ENCODE data around the gene GPBP1.
"Not testable (repeated sequence)": the region's sequence is repeated elsewhere in the genome, so short reads cannot be mapped to it uniquely, and the experiment has no call there.

The GPBP1 gene, protein sequence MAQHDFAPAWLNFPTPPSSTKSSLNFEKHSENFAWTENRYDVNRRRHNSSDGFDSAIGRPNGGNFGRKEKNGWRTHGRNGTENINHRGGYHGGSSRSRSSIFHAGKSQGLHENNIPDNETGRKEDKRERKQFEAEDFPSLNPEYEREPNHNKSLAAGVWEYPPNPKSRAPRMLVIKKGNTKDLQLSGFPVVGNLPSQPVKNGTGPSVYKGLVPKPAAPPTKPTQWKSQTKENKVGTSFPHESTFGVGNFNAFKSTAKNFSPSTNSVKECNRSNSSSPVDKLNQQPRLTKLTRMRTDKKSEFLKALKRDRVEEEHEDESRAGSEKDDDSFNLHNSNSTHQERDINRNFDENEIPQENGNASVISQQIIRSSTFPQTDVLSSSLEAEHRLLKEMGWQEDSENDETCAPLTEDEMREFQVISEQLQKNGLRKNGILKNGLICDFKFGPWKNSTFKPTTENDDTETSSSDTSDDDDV

DNA sequence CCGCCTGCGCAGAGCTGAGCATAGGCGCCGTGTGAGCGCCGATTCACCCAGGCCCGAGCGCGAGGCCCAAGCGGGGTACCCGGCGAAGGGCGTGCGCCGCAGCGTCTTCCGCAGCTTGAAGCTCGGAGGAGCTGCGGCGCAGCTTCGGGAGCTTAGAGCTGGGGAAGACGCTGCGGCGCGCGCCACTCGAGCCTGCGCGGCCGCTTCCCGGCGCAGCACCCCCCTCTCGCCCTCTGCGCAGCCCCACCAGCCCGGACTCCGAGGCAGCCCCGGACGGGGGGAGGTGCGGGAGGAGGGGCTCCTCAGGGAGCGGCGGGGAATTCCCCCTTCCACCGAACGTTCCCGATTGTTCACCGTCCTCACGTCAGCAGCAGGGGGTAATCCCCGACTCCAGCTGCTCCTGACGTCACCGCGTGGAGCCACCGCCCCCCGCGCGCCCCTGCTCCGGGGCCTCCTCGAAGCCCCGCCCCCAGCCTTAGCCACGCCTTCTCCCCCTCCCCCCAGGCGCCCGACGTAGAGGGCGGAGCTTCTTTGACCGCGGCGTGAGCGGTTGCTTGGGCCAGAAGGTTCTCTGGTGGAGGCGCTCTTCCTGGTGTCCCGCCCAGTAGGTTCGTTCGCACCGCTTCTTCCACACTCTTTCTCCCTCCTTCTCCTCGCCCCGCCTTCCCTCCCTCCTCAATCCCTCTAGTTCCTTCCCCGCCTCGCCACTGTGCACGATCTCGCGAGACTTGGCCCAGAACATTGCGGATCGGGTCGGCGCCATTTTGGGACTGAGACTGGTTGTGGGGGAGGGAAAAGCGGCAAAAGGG, at the start of gene GPBP1:
Gene GPBP1, plus strand, starts transcription at position 741 of the 809 bp plus-strand sequence. CDS start 40,072 bp downstream, outside the sequence.
- DNase-seq, result peak; percentile 96

DNA sequence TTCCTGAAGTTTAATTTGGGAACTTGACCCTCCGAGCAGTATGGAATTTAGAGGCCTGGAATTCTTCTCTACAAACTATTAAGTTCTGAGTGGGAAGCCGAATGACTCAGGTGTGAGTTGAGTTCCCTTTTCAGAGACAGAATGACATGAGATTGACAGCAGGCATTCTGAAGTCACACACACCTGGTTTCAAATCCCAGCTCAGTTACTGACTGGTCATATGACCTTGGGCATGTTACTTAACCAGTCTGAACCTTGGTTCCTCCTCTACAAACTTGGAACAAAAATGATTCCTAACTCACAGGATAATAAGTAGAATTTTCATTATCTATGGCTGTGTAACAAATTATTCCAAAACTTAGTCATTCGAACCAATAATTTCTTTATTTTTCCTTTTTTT, 45.5 kb upstream of the GPBP1 start:
- DNase-seq, result no peak

DNA sequence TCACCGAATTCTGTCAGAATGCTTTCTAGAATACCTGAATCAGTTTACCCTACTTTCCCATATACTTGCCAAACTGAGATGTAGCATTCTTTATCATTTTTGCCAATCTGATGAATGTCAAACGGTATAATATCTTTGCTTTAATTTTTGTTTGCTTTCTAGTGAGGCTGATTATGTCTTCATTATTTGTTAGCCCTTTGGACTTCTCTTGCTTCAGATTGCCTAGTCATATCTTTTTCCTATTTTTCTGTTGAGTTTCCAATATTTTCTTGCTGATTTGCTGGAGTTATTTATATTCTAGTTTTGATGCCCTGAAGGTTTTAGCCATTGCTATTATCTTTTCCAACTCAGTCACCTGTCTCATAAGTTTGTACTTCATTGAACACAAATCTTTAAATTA, 40.3 kb upstream of the GPBP1 start:
- no peak for DNase-seq

DNA sequence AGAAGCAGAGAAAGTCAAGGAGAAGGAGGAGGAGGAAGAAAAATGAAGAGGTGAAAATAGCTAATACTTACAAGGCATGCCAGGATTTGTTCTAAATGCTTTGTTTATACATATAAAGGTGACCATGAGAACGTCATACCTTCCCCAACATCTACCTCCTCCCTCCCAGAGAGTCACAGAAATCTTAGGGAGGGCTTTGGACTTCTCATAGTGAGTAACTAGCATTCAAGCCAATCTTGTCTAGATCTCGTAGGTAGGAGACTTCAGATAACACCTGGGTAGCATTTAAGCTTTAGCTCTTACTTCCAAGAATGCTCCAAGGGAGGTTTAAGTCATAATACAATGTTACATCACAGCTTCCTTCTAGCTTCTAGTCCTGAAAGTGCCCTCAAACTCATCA, 36.5 kb upstream of the GPBP1 start:
- no peak for DNase-seq

DNA sequence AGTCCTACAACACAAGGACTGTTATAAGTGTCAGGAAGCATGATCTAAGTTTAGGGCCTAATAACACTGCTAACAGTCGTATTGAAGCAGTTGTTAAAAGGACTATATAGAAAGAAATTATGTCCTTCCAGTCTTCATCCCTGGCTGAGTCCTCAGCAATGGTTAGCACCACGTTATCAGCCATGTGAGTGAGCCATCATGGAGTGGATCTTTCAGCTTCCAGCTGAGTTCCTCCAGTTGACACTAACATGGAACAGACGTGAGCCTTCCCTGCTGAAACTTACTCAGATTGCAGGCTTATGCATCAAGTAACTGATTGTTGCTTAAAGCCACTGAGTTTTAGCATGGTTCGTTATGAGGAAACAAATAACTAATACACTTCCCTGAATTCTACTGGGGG, 21.5 kb upstream of the GPBP1 start:
- no peak for DNase-seq

DNA sequence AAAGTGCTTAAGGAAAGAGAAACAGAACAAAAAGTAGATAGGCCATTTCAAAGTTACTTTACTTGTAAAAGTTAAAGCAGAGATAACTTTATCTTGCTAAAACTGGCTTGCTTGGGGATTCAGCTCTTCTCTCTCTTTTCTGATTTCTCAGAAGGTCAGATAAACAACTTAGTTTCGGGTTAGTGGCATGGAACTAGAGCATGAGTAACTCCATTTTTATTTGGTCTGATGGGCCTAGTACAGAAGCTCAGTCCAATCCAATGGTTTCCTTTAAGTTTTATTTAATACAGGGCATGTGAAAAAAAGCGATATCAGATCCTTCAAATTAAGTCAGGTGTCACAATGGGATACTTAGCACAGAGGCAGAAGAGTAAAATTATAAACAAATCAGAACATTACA, 18.8 kb upstream of the GPBP1 start:
- no peak for DNase-seq

DNA sequence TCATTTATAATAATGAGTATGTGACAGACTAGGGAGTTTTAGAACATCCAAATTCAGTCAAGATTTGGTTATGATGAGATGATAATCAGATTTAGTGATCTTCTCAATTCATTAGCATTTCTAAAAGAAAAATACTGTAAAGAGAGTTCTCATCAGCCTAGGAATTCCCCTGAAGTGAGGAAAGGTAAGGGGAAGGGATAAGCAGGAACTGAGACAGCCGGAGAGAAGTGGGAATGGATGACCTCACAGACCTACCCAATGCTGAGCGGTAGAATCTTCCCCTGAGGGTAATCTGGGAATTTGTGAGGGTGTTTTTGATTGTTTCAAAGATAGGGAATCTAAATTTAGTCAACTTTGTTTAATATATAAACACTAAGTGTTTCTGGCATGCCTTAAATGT, 16.7 kb upstream of the GPBP1 start:
- DNase-seq, result no peak

DNA sequence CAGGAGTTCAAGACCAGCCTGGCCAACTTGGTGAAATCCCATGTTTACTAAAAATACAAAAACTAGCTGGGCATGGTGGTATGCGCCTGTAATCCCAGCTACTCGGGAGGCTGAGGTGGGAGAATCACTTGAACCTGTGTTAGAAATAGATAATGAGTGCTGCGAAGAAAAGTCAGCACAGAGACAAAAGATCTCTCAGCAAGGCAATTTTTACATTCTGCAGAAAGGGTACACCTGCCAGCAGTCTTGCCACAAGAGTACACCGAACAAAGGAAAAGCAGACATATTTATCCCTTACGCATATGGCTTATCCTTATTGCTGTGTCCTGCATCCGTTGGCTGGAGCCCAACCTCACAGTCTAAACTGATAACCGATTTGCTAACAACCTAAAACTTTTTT, 16.2 kb upstream of the GPBP1 start:
- no peak for DNase-seq

DNA sequence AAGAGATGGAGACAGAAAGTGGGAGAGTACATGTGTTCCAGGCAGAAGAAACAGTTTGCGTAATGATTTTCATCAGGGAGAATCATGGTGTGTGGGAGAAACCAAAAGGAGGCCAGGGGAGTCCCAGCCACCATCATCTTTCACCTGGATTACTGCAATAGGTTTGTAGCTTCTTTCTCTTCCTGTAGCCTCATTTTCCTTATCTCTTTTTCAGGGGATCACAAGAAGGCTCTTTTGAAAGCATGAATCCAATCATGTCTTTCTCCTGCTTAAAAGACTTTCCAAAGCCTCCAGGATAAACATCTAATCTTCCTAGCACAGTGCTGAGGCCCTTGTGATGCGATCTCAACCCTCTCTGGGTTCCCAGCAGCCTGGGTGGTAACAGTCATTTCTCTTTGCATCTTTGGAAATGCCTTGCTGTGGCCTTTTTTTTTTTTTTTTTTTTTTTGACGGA, 10.3 kb upstream of the GPBP1 start:
- no peak for DNase-seq

DNA sequence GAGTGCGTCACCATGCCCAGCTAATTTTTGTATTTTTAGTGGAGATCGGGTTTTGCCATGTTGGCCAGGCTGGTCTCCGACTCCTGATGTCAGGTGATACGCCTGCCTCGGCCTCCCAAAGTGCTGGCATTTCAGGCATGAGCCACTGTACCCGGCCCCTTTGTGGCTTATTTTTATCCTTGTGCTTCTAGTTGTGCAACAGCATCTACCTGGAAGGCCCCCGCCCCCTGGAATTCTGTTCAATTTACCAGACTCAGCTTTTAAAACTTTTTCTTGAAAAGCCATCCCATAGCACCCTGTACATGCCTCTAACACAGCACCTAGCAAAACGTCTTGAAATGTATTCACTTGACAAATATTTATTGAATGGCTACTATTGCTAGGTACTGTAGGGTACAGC, 9.7 kb upstream of the GPBP1 start:
- no peak for DNase-seq

DNA sequence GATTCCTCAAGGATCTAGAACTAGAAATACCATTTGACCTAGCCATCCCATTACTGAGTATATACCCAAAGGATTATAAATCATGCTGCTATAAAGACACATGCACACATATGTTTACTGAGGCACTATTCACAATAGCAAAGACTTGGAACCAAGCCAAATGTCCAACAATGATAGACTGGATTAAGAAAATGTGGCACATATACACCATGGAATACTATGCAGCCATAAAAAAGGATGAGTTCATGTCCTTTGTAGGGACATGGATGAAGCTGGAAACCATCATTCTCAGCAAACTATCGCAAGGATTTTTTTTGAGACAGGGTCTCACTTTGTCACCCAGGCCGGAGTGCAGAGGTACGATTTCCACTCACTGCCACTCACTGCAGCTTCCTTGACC, 8.7 kb upstream of the GPBP1 start:
- not testable (repeated sequence) for DNase-seq

DNA sequence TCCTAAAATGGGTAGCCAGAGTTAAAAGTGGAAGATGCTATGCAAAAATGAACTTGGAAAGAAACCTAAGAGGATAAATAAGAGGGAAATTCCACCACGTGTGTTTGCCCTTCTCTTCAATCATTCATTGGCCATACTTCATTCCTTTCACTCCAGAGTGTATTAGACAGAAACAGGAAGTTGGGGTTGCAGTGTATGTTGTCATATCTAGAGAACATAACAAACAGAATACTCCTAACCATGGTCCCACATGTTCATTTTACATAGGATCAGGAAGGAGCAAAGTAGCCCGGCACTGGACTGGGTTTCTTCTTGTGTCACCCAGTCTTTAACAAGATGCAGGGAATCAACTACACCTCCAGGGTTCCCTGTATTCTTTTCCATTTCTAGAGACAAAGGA, 7.6 kb upstream of the GPBP1 start:
- DNase-seq, result no peak

DNA sequence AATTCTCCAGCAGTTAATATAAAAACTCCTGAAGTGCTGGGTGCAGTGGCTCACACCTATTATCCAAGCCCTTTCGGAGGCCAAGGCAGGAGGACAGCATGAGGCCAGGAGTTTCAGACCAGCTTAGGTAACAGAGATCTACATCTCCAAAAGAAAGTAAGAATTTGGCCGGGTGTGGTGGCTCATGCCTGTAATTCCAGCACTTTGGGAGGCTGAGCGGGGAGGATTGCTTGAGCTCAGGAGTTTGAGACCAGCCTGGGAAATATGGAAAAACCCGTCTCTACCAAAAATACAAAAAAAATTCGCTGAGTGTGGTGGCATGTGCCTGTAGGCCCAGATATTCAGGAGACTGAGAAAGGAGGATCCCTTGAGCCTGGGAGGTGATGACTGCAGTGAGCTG, 6.7 kb upstream of the GPBP1 start:
- DNase-seq, result no peak

DNA sequence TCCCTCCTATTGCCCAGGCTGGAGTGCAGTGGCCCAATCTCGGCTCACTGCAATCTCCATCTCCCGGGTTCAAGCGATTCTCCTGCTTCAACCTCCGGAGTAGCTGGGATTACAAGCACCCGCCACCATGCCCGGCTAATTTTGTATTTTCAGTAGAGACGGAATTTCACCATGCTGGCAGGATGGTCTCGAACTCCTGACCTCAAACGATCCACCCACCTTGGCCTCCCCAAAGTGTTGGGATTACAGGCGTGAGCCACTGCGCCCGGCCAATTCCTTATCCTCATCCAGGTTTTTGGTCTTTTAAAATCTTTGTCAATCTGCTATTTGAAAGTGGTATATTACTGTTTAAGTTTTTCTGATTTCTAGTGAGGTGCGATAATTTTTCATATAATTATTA, 3.7 kb upstream of the GPBP1 start:
- DNase-seq, result not testable (repeated sequence)

DNA sequence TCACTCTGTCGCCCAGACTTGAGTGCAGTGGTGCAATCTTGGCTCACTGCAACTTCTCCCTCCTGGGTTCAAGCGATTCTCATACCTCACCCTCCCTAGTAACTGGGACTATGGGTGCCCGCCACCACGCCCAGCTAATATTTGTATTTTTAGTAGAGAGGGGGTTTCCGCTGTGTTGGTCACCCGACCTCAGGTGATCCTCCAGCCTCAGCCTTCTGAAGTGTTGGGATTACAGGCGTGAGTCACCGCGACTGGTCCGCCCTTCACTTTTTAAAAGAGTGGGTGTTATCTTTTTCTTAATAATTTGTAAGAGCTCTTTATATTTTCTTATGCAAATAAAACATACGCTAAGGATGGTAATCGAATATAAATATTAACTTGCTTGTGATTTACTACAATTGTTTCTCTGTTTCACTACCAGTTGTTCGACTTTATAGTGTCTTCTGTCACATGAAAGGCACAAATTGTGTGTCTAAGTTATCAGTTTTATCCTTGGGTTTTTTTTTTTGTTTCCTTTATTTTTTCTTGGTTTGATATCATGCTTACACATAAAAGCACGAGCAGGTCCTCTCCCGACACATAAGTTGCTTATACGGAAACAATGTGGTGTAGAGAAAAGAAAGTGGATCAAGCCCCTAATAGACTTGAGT, 1.9 kb upstream of the GPBP1 start:
- DNase-seq, result peak; percentile 41

DNA sequence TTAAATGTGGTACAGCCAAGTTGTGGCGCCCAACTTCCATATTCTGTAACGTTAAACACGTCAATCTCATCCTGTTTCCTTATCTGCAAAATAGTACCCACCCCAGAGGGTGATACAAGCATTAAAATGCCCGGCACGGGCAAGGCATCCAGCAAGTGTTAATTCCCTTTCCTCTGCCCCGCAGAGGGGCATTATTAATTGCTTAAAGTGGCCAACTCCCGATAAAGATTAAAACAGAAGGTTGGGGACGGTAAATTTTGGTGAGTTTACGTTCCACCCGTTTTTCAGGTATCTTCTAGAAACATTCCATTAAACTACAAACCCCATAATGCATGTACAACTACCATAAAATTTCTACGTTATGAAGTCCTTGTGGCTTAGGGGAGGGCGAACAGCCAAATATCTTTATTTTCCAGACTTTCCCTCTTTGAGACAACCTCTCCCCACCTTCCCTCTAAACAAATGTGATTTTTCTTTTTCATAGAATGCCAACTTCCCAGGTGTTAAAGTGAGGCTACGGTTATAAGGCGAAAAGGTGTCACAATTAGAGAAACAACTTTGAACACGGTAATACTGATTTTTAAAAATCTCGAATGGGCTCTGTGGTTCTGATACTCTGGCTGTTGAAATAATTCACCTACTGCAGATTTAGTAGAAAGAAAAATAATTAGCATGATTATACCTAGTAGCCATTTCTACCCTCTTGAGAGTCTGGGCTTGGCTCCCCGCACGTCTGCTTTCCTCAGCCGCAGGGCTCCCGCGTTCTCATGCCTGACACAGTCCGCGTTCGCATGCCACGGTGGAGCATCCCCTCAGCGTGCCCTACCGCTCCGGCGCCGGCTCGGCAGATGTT, 1.2 kb upstream of the GPBP1 start:
- DNase-seq, result no peak

DNA sequence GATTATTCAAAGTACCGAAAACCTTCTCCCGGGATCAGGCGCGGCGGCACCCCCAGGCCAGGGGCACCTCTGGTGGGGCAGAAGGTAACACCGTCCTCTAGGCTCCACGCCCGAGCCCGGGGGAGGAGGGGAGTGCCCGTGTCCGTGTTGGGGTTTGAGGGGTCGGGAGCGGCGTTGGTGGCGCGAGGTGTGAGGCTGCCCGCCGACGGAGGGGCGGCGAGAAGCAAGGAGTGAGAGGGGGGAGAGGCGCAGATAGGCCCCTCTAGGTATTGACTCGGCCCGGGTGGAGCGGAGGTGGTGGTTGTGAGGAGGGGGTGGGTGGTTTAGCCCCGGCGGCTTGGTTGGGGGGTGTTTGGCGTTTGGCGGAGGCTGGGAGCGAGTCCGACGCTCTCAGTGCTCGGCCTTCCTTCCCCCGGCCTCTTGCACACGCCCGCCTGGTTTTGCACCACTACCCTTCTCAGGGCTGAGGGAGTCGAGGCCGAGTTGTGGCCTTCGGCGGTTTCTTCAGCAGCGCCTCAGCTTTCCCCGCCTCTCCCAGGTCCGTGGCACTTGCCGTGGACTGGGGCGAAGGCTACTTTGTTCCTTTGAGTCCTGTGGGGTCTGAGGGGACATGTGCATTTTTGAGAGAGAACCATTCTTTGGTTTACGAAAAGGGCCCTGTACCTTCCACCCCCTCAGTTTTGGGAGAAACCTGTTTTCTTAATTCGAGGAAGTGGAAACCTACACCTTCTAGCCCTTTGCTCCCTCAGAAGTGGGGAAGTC, 450 bp downstream of the GPBP1 start:
- DNase-seq, result peak; percentile 54

DNA sequence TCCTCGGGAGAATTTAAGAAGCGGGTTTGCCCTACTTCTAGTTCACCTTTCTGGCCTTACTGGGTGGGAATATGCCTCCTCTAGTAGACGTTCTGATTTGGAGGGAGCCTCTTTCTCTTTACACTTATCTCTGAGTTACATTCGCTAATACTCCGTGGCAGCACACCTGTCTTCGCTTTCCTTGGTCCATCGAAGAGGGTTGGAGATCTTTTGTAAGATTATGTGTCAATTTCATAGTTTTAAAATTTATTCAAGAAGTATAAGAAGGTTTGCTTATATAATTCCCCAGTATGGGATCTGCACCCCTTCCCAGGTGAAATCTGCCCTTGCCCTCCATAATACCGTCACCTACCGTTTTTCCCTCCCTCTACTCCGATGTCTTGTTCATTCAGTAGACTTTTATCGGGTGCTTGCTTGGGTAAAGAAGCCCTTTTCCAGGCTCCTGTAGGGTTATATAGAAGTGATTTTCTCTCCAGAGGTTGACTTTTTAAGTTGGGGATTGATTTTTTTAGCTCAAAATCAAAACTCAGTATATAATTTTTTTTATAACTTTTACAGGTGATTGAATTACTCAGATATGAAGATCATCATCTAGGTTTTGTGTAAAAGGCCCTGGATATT, 1.1 kb downstream of the GPBP1 start:
- no peak for DNase-seq

DNA sequence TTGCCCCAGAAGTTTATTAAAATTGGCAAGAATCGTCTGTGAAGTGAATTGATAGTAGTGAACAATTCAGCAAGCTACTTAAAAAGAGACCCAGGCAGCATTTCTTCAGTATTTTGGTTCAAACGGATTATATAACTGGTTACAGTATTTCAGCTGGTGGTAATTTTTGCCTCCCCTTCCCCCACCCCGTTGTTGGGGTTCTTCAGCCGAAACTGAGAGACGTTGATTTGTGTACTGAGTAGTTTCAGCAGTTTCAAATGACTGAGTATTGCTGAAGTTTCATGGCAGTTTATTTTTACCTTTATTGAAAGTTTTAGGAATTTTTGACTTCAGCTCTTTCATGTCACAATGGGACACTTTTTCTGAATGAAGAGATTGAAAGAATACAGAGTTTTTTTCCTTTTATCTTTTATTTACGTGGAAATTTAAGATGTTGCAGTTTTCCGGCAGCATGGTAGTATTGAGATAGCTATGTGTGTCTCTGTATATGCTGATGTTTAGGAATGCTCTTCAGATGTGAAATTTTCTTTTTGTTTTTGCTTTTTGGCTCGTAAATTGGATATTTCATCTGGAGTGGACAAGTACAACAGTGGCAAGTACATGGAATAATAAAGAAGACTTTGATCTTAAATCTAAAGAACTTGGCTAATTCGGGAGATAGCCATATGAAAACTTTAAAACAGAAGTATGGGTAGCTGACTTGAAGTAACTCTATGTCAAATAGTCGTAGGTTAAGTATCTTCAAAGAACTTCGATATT, 1.9 kb downstream of the GPBP1 start:
- no peak for DNase-seq

DNA sequence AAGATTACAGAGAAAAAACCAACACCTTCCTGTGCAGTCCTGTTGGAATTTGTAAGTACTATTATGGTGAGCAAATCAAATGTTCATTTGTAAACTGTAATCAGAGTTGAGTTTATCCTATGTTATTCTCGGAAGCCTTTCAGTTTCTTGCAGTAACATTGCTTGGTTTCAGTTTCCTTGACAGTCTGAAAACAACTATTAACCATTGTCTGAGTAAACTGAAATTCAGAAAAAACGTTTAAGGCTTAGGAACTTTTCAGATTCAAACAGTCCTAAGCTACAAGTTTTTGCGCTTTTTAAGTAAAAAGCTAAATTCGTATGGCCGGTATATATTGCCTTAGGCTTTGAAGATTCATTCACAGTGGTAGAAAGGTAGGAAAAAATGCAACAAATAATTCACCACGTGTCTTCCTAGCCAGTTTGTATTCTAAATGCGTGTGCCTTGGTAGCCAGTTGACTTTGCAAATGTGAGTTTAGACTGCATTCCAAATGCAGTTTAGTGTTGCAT, 2.5 kb downstream of the GPBP1 start:
- no peak for DNase-seq

All from activated CD4-positive, CD25-positive, alpha-beta regulatory T cell treated with anti-CD3 and anti-CD28 coated beads, Interleukin-2, amount 50 U/mL, for 72 hours (primary cell).